HEK293T (cell line): Measurements from ENCODE around the gene PIK3R5.

Source experiments
- CTCF ChIA-PET: fragments of 350-600 bp; formaldehyde crosslinking; extraction: SDS; loops from one replicate; lab custom pipeline; 2021; ENCODE audit warnings: antibody characterized with exemption, inconsistent platforms; lab: Yijun Ruan, JAX
- POLR2A ChIA-PET: fragments of 350-600 bp; formaldehyde crosslinking; extraction: SDS; loops from one replicate; lab custom pipeline; 2020; ENCODE audit warnings: antibody characterized with exemption, inconsistent platforms; lab: Yijun Ruan, JAX
- DNase-seq: peaks from one replicate; pipeline ENCODE4 v3.0.0; 2012; ENCODE audit warnings: mixed read lengths; ENCODE audit errors: extremely low spot score
- ARNT ChIP-seq: fragments of 450-650 bp; IDR thresholded peaks from 2 replicates; pipeline ENCODE4 v1.6.1; 2017; ENCODE audit warnings: mild to moderate bottlenecking
- BHLHE40 ChIP-seq: fragments of 450-650 bp; IDR thresholded peaks from 2 replicates; pipeline ENCODE4 v1.6.1; 2016; ENCODE audit warnings: mild to moderate bottlenecking, moderate library complexity, borderline replicate concordance
- CTBP1 ChIP-seq: fragments of 450-650 bp; IDR thresholded peaks from 2 replicates; pipeline ENCODE4 v1.6.1; 2016; ENCODE audit warnings: borderline replicate concordance
- ELF4 ChIP-seq: fragments of 450-650 bp; IDR thresholded peaks from 2 replicates; pipeline ENCODE4 v1.6.1; 2017; ENCODE audit warnings: antibody characterized with exemption
- FOXA1 ChIP-seq: fragments of 450-650 bp; IDR thresholded peaks from 2 replicates; pipeline ENCODE4 v1.6.1; 2016; ENCODE audit warnings: mild to moderate bottlenecking
- FOXK2 ChIP-seq: fragments of 450-650 bp; IDR thresholded peaks from 2 replicates; pipeline ENCODE4 v1.6.1; 2016; ENCODE audit warnings: mild to moderate bottlenecking
- FOXM1 ChIP-seq: fragments of 450-650 bp; IDR thresholded peaks from 2 replicates; pipeline ENCODE4 v1.6.1; 2017; ENCODE audit warnings: mild to moderate bottlenecking, borderline replicate concordance
- HDGF ChIP-seq: fragments of 450-650 bp; IDR thresholded peaks from 2 replicates; pipeline ENCODE4 v1.6.1; 2017; ENCODE audit warnings: antibody characterized with exemption, borderline replicate concordance
- L3MBTL2 ChIP-seq: fragments of 450-650 bp; conservative IDR thresholded peaks from 2 replicates; pipeline ENCODE4 v1.6.1; 2016; ENCODE audit warnings: mild to moderate bottlenecking
- LEF1 ChIP-seq: fragments of 450-650 bp; IDR thresholded peaks from 2 replicates; pipeline ENCODE4 v1.6.1; 2017; ENCODE audit warnings: mild to moderate bottlenecking, borderline replicate concordance
- NFRKB ChIP-seq: fragments of 450-650 bp; IDR thresholded peaks from 2 replicates; pipeline ENCODE4 v1.6.1; 2016; ENCODE audit warnings: mild to moderate bottlenecking, moderate library complexity
- SP1 ChIP-seq: fragments of 450-650 bp; IDR thresholded peaks from 2 replicates; pipeline ENCODE4 v1.6.1; 2017
- SUZ12 ChIP-seq: fragments of 450-650 bp; IDR thresholded peaks from 2 replicates; pipeline ENCODE4 v1.6.1; 2016; ENCODE audit warnings: mild to moderate bottlenecking
- TARDBP ChIP-seq: fragments of 450-650 bp; IDR thresholded peaks from 2 replicates; pipeline ENCODE4 v1.6.1; 2016
- ZNF384 ChIP-seq: fragments of 450-650 bp; IDR thresholded peaks from 2 replicates; pipeline ENCODE4 v1.6.1; 2016
- TF ChIP-seq, protein P1 (sequence below): fragments of 450-650 bp; IDR thresholded peaks from 2 replicates; pipeline ENCODE4 v1.6.1; 2016

Gene PIK3R5, protein sequence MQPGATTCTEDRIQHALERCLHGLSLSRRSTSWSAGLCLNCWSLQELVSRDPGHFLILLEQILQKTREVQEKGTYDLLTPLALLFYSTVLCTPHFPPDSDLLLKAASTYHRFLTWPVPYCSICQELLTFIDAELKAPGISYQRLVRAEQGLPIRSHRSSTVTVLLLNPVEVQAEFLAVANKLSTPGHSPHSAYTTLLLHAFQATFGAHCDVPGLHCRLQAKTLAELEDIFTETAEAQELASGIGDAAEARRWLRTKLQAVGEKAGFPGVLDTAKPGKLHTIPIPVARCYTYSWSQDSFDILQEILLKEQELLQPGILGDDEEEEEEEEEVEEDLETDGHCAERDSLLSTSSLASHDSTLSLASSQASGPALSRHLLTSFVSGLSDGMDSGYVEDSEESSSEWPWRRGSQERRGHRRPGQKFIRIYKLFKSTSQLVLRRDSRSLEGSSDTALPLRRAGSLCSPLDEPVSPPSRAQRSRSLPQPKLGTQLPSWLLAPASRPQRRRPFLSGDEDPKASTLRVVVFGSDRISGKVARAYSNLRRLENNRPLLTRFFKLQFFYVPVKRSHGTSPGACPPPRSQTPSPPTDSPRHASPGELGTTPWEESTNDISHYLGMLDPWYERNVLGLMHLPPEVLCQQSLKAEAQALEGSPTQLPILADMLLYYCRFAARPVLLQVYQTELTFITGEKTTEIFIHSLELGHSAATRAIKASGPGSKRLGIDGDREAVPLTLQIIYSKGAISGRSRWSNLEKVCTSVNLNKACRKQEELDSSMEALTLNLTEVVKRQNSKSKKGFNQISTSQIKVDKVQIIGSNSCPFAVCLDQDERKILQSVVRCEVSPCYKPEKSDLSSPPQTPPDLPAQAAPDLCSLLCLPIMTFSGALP

DNA sequence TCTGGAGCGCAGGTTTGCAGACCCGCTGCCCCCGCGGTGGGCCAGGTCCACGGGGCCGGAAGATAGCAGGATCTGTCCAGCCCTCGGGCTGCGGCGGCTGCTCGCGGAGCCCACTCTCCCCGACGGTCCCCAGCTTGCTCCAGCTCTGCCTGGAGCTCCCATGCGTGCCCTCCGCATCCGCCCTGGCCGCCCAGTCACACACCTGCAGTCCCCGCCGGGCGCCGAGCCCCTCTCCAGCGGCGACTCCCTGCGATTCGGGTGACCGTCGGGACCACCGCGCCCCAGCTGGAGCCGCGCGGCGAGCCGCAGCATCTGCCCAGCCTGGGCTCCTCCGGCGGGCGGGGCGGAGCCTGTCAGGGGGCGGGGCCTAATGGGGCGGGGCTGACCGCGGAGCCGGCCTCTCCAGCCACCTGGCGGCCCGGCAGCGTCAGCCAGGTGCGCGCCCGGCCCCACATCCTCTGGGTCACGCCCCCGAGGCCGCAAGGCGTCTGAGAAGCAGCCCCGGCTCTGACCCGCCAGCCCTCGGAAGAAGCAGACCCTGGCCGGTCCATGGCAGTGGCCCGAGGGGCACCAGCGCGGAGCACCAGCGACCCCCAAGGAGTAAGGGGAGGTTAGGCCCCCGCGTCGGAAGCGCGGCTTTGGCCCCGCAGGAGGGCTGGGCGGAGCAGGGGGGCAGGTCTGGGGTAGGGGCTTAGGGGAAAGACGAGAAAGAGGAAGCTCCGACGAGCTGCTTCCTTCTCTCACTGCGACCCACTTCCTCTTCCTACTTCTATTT is at the start of gene PIK3R5:
Gene PIK3R5 (minus strand): TSS at position 314 of the 775 bp plus-strand sequence. CDS start 54,213 bp downstream, outside the sequence.
- CTCF ChIA-PET: no interaction called here
- DNase-seq: peak; percentile 76
- POLR2A ChIA-PET: no interaction called here
- TF ChIP-seq TARDBP (no peak), LEF1 (no peak), FOXK2 (no peak), SUZ12 (no peak), SP1 (no peak), ELF4 (no peak), L3MBTL2 (no peak), FOXA1 (no peak), CTBP1 (no peak), BHLHE40 (no peak), ARNT (no peak), HDGF (no peak), ZNF384 (no peak), NFRKB (no peak)
- TF ChIP-seq, protein P1, sequence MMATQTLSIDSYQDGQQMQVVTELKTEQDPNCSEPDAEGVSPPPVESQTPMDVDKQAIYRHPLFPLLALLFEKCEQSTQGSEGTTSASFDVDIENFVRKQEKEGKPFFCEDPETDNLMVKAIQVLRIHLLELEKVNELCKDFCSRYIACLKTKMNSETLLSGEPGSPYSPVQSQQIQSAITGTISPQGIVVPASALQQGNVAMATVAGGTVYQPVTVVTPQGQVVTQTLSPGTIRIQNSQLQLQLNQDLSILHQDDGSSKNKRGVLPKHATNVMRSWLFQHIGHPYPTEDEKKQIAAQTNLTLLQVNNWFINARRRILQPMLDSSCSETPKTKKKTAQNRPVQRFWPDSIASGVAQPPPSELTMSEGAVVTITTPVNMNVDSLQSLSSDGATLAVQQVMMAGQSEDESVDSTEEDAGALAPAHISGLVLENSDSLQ: no peak

DNA sequence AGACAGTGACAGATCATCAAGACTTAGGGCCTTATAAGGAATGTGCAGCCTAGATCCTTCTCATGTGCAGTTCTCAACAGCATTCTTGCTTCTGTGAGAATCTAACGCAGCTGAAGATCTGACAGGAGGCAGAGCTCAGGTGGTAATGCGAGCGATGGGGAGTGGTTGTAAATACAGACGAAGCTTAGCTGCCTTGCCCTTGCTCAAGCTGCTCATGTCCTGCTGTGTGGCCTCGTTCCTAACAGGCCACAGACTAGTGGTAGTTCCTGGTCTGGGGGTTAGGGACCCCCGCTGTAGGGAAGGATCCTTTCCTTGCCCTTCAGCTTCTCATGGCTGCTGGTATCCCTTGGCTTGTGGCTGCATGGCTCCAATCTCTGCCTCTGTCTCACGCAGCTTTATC is 45.5 kb upstream of the PIK3R5 start:
- TF ChIP-seq CTBP1 (no peak), FOXM1 (no peak), LEF1 (no peak), SP1 (no peak), FOXK2 (no peak), ZNF384 (no peak), ARNT (no peak), FOXA1 (no peak), SUZ12 (no peak), HDGF (no peak), TARDBP (no peak), L3MBTL2 (no peak), ELF4 (no peak), NFRKB (no peak), BHLHE40 (no peak)
- TF ChIP-seq, protein P1: no peak
- POLR2A ChIA-PET: no interaction called here
- CTCF ChIA-PET: no interaction called here
- no peak for DNase-seq

DNA sequence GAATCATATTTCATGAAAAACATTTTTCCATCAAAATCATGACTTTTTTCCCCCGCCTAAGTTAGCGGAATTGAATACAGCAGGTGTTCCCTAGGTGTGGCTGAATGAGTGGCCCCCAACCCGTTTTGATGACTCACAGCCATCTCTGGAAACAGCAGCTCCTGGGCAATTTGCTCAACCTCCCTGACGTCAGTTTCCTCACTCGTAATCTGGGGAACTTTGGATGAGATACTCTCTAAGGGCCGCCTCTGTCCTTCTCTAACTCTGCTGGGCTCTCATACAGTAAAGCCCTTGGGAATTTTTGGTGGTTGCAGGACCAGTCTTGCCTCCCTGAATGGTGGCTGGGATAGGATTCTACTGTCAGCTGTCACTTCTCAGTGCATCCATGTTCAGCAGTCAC is 44.2 kb upstream of the PIK3R5 start:
- TF ChIP-seq NFRKB: no peak
- DNase-seq: no peak
- ChIA-PET CTCF (interaction anchor here (1.0 to 1.5 kb wide), 2 partner anchors 11 to 100 kb away, joined by 3 to 8 read pairs; no protein-coding TSS in a partner anchor), POLR2A (no interaction called here)

GRCh38 chr17:9009096-9009495 is 43.6 kb upstream of the PIK3R5 start:
- TF ChIP-seq FOXA1: no peak
- TF ChIP-seq SP1: no peak
- TF ChIP-seq, protein P1: no peak
- TF ChIP-seq SUZ12: no peak
- no peak for TF ChIP-seq LEF1
- no peak for TF ChIP-seq ELF4
- no peak for TF ChIP-seq L3MBTL2
- no peak for TF ChIP-seq HDGF
- TF ChIP-seq CTBP1: no peak
- TF ChIP-seq ARNT: no peak
- no peak for TF ChIP-seq ZNF384
- no peak for TF ChIP-seq TARDBP
- TF ChIP-seq FOXK2: no peak
- TF ChIP-seq BHLHE40: no peak
- TF ChIP-seq FOXM1: no peak
- ChIA-PET CTCF (interaction anchor here (1.0 to 1.5 kb wide), 2 partner anchors 11 to 100 kb away, joined by 3 to 8 read pairs; no protein-coding TSS in a partner anchor), POLR2A (no interaction called here)
- DNase-seq: no peak
